ENCODE measurements around the gene PTEN.

The PTEN gene

GRCh38 chr10:87923233-87923632 is 59.8 kb downstream of the PTEN start:
- TF ChIP-seq REST (tag by site-specific recombination; IDR thresholded peaks at IDR 0.05) (no peak), ZNF132 (tag by site-specific recombination; IDR thresholded peaks at IDR 0.05; ENCODE audit: borderline replicate concordance) (no peak), ZBTB17 (tag by site-specific recombination; IDR thresholded peaks at IDR 0.05) (no peak)
- TF ChIP-seq, protein P1, sequence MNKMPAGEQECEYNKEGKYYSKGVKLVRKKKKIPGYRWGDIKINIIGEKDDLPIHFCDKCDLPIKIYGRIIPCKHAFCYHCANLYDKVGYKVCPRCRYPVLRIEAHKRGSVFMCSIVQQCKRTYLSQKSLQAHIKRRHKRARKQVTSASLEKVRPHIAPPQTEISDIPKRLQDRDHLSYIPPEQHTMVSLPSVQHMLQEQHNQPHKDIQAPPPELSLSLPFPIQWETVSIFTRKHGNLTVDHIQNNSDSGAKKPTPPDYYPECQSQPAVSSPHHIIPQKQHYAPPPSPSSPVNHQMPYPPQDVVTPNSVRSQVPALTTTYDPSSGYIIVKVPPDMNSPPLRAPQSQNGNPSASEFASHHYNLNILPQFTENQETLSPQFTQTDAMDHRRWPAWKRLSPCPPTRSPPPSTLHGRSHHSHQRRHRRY (tag by site-specific recombination; IDR thresholded peaks at IDR 0.05): no peak
- TF ChIP-seq, protein P2, sequence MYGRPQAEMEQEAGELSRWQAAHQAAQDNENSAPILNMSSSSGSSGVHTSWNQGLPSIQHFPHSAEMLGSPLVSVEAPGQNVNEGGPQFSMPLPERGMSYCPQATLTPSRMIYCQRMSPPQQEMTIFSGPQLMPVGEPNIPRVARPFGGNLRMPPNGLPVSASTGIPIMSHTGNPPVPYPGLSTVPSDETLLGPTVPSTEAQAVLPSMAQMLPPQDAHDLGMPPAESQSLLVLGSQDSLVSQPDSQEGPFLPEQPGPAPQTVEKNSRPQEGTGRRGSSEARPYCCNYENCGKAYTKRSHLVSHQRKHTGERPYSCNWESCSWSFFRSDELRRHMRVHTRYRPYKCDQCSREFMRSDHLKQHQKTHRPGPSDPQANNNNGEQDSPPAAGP (tag by site-specific recombination; IDR thresholded peaks at IDR 0.05): no peak
- no peak overlapping the region for H3K27ac ChIP-seq (ENCODE audit: extremely low read depth, low read depth, low read length)
- CTCF ChIA-PET: no interaction called here
- H3K36me3 ChIP-seq (ENCODE audit: control insufficient read depth in 2 of 2, insufficient read depth in 1 of 2, low read length in 2 of 2): peaks cover 0 to 7% of the 10 kb centered on the region in 2 experiments; a peak in 2 of 3 replicates
- POLR2A ChIA-PET: no interaction called here
- H3K4me3 ChIP-seq (ENCODE audit: low read depth, low read length): no peak overlapping the region
- peaks cover 23% of the 10 kb centered on the region for H3K4me1 ChIP-seq (ENCODE audit: control insufficient read depth, insufficient read depth, low read length)
- H3K9me3 ChIP-seq (ENCODE audit: control insufficient read depth, insufficient read depth, low read depth, low read length): no peaks in the 10 kb centered on the region

GRCh38 chr10:87925570-87925969 is 62.1 kb downstream of the PTEN start:
- no peak overlapping the region for H3K27ac ChIP-seq (ENCODE audit: extremely low read depth, low read depth, low read length)
- H3K4me3 ChIP-seq (ENCODE audit: low read depth, low read length): no peak overlapping the region
- CTCF ChIA-PET: interaction anchor here (1.0 kb wide), 1 partner anchor 32 kb away, joined by 3 read pairs; no protein-coding TSS in a partner anchor
- H3K36me3 ChIP-seq (ENCODE audit: control insufficient read depth in 2 of 2, insufficient read depth in 1 of 2, low read length in 2 of 2): peaks cover 0 to 7% of the 10 kb centered on the region in 2 experiments; a peak in 2 of 3 replicates
- peaks cover 21% of the 10 kb centered on the region for H3K4me1 ChIP-seq (ENCODE audit: control insufficient read depth, insufficient read depth, low read length)
- POLR2A ChIA-PET: interaction anchor here (0.9 to 2.4 kb wide), 4 partner anchors 14 to 392 kb away, joined by 3 to 5 read pairs (median 4); partner anchors contain the start of genes KLLN and PTEN
- H3K9me3 ChIP-seq (ENCODE audit: control insufficient read depth, insufficient read depth, low read depth, low read length): no peaks in the 10 kb centered on the region
- TF ChIP-seq ZNF292 (tag by site-specific recombination; IDR thresholded peaks at IDR 0.05; ENCODE audit: borderline replicate concordance, low read depth) (no peak), ZNF335 (tag by site-specific recombination; conservative IDR thresholded peaks at IDR 0.05) (no peak), ZBTB8A (tag by site-specific recombination; IDR thresholded peaks at IDR 0.05) (peak; percentile 72), ZBTB10 (tag by site-specific recombination; IDR thresholded peaks at IDR 0.05) (no peak), KLF10 (tag by site-specific recombination; IDR thresholded peaks at IDR 0.05) (no peak), ZNF585B (tag by site-specific recombination; IDR thresholded peaks at IDR 0.05) (no peak), FEZF1 (tag by site-specific recombination; IDR thresholded peaks at IDR 0.05) (peak; percentile 38; the same call in 1 of the 2 replicates), ZNF157 (tag by site-specific recombination; IDR thresholded peaks at IDR 0.05) (no peak), PRDM4 (tag by site-specific recombination; IDR thresholded peaks at IDR 0.05) (peak; percentile 62; the same call in 1 of the 2 replicates), ZNF19 (tag by site-specific recombination; IDR thresholded peaks at IDR 0.05; ENCODE audit: low read depth) (no peak), ZNF112 (tag by site-specific recombination; IDR thresholded peaks at IDR 0.05) (no peak), RBAK (tag by site-specific recombination; IDR thresholded peaks at IDR 0.05) (no peak), MYNN (tag by site-specific recombination; IDR thresholded peaks at IDR 0.05; ENCODE audit: borderline replicate concordance) (no peak), ZNF121 (tag by site-specific recombination; IDR thresholded peaks at IDR 0.05) (no peak), PRDM6 (tag by site-specific recombination; IDR thresholded peaks at IDR 0.05) (peak; percentile 95)
- TF ChIP-seq, protein P1 (tag by site-specific recombination; IDR thresholded peaks at IDR 0.05): no peak

Measured in HEK293 (cell line).